ENCODE measurements around the gene ARHGAP18.

- TF ChIP-seq CTCF (IDR thresholded peaks at IDR 0.05) (no peak), POLR2A (IDR thresholded peaks at IDR 0.05) (no peak)
These were observed 44.8 kb upstream of the ARHGAP18 start for GRCh38 chr6:129754750-129755149.

All from testis (tissue), 2 donors.